Left renal pelvis (tissue), 4 donors: Measurements from ENCODE around the gene UBD. TPM values are rescaled to one million over a fixed set of nuclear protein-coding genes. Genes with fewer than 3 reads are reported as not detected.

Source experiments
- polyA plus RNA-seq, 4 donors: library from polyadenylated mRNA; unstranded; fragments of 120-200 nt; gene quantifications; one replicate each; pipeline ENCODE4 v1.2.1, GENCODE V29; 2013; ENCODE audit not compliant: insufficient read length in 4 of 4

UBD gene
- polyA plus RNA-seq, 4 donors, result 0.48 to 2.0 (median 0.74) TPM

Other genes with a start within 250 kb of the UBD start
- not detected for gene OR5V1, start 190.9 kb downstream of the UBD start, polyA plus RNA-seq
- gene OR12D3, start 184.4 kb downstream of the UBD start, polyA plus RNA-seq, result not detected
- gene OR12D2, start 164.1 kb downstream of the UBD start, polyA plus RNA-seq, result not detected
- not detected for gene OR12D1, start 144.8 kb downstream of the UBD start, polyA plus RNA-seq
- gene OR10C1, start 120.4 kb downstream of the UBD start, polyA plus RNA-seq, result not detected
- gene OR11A1, start 102.7 kb downstream of the UBD start, polyA plus RNA-seq, result not detected
- not detected for gene OR2H1, start 102.6 kb downstream of the UBD start, polyA plus RNA-seq
- gene MAS1L, start 71.8 kb downstream of the UBD start, polyA plus RNA-seq, result not detected
- under 1 TPM; 0.16 to 0.25 (median 0.21) TPM for gene OR2H2, start 25.4 kb upstream of the UBD start, polyA plus RNA-seq
- gene GABBR1, start 73.5 kb upstream of the UBD start, polyA plus RNA-seq, result 100 to 1,000 TPM in 1 of 4 donors, 10 to 100 TPM in 3; 54.1 to 108 (median 81.6) TPM
- gene MOG, start 97.4 kb upstream of the UBD start, polyA plus RNA-seq, result not detected
- under 1 TPM in 2 of 4 donors, not detected in 2; 0.20 to 0.26 TPM for gene ZFP57, start 121.4 kb upstream of the UBD start, polyA plus RNA-seq
- 1 to 10 TPM; 4.9 to 8.4 (median 5.9) TPM for gene HLA-F, start 163.7 kb upstream of the UBD start, polyA plus RNA-seq